Activated T-cell treated with anti-CD3 and anti-CD28 coated beads for 1 hour (primary cell): Measurements from ENCODE around the gene PTPRN.

ENCODE experiments used
- DNase-seq: peaks from one replicate; pipeline ENCODE4 v3.0.0-alpha.2; 2020; ENCODE audit warnings: low read depth

PTPRN gene

DNA sequence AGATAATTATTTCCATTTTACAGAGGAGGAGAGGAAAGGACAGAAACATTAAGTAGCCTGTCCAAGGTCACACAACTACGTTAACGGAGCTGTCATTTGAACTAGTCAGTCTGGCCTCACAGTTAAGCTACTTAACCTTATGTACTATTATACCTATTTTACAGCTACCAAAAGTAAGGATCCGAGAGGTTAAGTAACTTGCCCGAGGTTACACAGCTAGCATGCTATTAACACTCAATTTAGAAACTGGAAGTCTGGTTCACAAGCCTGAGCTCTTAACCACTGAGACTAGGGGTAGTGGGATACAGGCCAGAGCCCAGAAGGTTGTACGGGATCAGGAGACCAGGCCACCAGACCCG, 64.4 kb downstream of the PTPRN start:
- DNase-seq: no peak

DNA sequence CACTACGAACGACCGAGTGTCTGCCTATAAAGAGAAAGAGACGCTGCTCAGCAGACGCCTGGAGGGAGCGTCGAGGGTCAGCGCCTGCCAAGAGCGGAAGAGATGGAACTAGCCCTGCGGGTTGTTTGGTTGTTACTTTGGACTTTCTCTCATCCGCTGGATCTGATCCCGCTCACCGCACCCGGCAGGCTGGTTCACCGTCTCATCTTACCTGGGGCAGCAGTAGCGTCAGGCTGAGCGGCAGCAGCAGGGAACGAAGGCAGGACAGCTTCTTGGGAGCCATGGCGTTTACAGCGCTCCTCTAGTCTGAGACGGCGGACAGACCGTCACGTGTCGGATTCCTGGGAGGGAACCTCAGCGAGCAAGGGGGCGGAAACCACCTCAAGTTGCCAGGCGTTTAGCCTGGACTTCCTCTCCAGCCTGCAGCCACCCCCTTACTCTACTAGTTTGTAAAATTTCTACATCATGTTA, 65.9 kb downstream of the PTPRN start:
- no peak for DNase-seq
